NCI-H748 (cell line): ENCODE data around the gene RASD1.

Experiments
- DNase-seq: peaks from one replicate; lab custom pipeline; 2025; ENCODE audit not compliant: unreplicated experiment; lab: John Stamatoyannopoulos, UW

The RASD1 gene

GRCh38 chr17:17527534-17527933 is 31.3 kb upstream of the RASD1 start:
- no peak for DNase-seq

GRCh38 chr17:17526369-17526768 is 30.2 kb upstream of the RASD1 start:
- no peak for DNase-seq

GRCh38 chr17:17525956-17526355 is 29.8 kb upstream of the RASD1 start:
- DNase-seq = no peak

DNA sequence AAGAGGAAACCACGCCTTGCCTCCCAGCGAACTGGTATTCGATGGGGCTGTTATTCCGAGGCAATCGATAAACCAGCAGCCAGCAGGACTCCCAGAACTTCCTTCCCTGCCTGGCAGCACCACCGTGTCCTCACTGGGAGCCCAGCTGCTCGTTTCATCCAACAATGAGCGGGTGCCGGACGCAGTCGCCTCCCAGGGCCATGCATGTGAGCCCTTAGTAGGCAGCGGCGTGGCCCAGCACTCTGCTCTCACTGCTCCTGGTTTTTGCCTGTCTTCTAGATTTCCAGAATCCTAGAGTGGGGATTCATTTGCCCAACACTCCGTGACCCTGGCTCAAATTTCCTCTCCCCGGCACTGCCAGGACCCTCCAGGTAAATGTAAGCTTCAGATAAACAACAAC is 29.1 kb upstream of the RASD1 start:
- no peak for DNase-seq

- no peak for DNase-seq
Observed at GRCh38 chr17:17523731-17524490, 27.7 kb upstream of the RASD1 start.

DNA sequence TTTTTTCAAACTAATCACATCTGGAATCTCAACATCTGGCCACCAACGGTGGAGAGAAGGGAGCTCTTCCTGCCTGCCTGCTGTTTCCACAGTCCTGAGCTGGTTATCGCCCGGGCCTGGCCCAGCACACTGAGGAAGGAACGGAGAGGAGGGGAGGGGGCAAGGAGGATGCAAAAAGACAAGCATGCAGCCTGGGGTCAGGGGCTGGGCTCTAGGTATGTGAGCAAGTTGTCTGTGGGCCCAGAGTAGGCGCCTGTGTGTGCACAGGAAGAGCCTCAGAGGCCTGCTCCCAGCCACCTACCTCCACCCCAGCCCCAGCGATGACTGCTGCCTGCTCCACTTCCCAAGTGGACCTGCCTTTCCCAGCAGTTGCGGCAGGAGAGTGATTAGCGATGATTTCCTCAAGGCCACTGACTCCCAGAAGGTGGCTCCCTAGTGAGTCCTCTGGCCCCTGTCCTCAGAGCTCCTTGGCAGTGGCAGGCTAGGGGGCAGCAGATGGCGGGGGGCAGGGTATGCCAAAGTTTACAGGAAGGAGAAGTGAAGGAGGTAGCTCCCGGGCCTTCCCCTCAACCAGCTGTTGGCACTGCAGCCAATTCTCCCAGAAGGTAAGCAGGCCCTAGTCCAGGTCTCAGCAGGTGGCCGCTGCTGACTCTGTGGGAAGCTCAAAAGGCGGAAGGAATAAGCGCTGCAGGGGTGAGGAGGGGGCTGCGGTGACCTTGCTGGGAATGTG is 27.0 kb upstream of the RASD1 start:
- peak; percentile 30 for DNase-seq

GRCh38 chr17:17520599-17521232 is 24.5 kb upstream of the RASD1 start:
- DNase-seq = no peak

DNA sequence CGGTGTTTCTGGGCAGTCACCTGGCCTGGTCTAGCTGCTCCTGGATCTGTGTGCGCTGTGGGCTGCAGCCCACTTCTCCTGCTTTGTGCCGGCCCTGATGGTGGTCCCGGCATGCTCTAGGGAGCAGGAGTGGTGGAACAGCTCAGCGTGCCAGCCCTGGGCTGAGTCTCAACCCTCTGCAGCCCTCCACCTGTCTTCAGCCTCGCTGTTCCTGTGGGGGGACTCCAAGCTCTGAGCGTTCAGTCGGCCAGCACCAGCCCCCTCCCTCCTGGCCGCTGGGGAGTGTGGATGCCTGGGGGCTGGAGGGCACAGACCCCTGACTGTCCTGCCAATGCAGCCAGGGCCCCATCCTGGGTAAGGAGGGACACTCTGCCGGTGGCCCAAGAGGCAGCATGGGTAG is 23.7 kb upstream of the RASD1 start:
- DNase-seq = no peak

GRCh38 chr17:17518951-17519350 is 22.8 kb upstream of the RASD1 start:
- no peak for DNase-seq

- no peak for DNase-seq
Observed at GRCh38 chr17:17518014-17518413, 21.8 kb upstream of the RASD1 start.

DNA sequence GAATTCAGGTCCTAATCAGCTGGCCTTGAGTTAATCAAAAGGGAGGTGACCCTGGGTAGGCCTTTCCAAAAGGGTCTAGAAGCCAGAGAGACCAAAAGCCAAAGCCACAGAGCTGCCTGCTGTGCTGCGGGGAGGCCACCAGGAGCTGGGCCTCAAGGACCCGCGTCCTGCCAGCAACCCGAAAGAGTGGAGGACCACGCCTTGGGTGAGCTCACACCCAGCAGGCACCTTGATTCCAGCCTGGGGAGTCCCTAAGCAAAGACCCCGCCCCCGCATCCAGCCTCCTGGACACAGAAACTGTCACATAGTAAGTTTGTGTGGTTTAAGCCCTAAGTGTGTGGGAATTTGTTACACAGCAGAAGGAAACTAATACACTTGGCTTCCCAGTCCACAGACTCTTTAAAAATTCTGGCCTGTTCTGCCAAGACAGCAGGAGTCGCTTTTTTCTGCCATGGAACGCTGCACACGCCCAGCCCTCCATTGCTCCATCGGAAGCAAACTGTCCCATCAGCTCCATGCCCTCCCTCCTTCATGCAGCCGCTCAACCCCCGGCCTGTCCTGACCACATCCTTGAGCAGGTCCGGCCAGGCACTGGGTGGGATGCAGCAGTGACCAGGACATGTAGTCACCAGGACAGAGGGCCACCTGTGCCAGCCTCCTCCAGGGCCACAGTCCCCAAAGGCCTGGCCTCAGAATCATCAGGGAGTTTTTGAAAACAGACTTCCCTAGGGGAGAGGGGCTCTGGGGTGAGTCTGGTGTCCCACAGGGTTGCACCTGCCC is 20.9 kb upstream of the RASD1 start:
- DNase-seq = peak; percentile 42

- peak; percentile 47 for DNase-seq
Observed at GRCh38 chr17:17515934-17516930, 20.0 kb upstream of the RASD1 start.

- DNase-seq = no peak
Observed at GRCh38 chr17:17514993-17515933, 19.1 kb upstream of the RASD1 start.

- DNase-seq = no peak
Observed at GRCh38 chr17:17514361-17514992, 18.3 kb upstream of the RASD1 start.

DNA sequence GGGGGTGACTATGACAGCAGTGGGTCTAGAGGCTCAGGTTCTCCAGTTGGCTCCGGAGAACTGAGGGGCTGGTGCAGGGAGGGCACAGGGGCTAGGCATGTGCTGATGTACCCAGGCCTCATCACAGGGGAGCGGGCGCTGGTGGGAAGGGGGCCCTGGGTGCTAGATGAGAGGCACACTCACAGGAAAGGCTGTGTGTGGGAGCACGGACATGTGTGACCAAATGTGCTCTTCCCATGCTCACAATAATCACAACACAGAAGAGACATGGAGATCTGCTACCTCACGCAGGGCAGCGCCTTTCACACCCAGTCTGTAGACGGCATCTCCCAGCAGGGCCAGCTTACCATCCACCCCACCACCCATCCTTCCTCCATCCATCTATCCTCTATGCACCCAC is 17.4 kb upstream of the RASD1 start:
- DNase-seq = no peak

GRCh38 chr17:17512866-17513265 is 16.7 kb upstream of the RASD1 start:
- DNase-seq = no peak

- no peak for DNase-seq
Observed at GRCh38 chr17:17511881-17512858, 16.0 kb upstream of the RASD1 start.
